GM23338 (cell line): ENCODE data around the gene EXOC4.

Source experiments
- CTCF ChIP-seq, 2 experiments: fragments of 200-600 bp in 1 of 2; sonication (generic) in 1 of 2; conservative IDR thresholded peaks; 2 replicates each; pipeline versions ENCODE4 v1.5.1 to v1.6.1; 2016 to 2017; ENCODE audit warnings: antibody characterized with exemption in 2 of 2, low read depth in 2 of 2, mild to moderate bottlenecking in 2 of 2, moderate library complexity in 1 of 2
- POLR2AphosphoS5 ChIP-seq: IDR thresholded peaks from 2 replicates; pipeline ENCODE4 v1.6.1; 2016; ENCODE audit warnings: antibody characterized with exemption, low read depth

DNA sequence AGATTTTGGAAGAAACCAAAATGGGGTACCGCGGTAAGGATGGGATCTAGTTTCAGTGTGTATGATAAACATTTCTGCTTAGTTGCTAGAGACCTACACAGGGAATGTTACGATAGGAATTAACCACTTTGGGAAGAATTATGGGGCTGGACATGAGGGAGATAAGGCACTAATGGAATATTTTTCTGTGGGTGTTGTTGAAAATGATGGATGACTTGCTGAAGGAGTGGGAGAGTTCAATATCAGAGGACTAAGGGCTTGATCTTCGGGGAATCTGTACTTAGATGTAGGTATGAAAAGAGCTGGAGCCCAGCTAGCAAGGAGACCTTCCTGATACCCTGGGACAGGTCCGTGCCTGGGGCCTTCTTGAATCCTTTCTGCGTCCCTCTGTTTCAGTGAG is 303.7 kb downstream of the EXOC4 start:
- TF ChIP-seq CTCF (conservative IDR thresholded peaks at IDR 0.05; ENCODE audit: low read depth in 2 of 2) (no peak), POLR2AphosphoS5 (no peak)
